WI38 (cell line): ENCODE data around the gene PTOV1.

Experiments
- H3K4me3 ChIP-seq: 2 replicates; pipeline ENCODE4 v1.5.1; 2011; ENCODE audit warnings: low read depth, mild to moderate bottlenecking, control low read depth, low read length
- CTCF ChIP-seq: IDR thresholded peaks from 2 replicates; pipeline ENCODE4 v1.5.1; 2012; ENCODE audit warnings: low read depth, mild to moderate bottlenecking, control low read depth, low read length

The PTOV1 gene

GRCh38 chr19:49864890-49865289 lies 13.9 kb downstream of the PTOV1 start:
- no peak overlapping the region for H3K4me3 ChIP-seq
- TF ChIP-seq CTCF, result no peak

GRCh38 chr19:49866933-49867782 lies 16.2 kb downstream of the PTOV1 start, which contains the start of gene PNKP:
Gene PNKP (minus strand): TSS chr19:49867576. CDS start chr19:49867204, 372 bp downstream.
- no peak for TF ChIP-seq CTCF
- H3K4me3 ChIP-seq, result peak within 1 kb of the TSS; percentile 91

- no peak for TF ChIP-seq CTCF
- peak overlapping the region; percentile 40 for H3K4me3 ChIP-seq
Observed at GRCh38 chr19:49869009-49869483, 18.1 kb downstream of the PTOV1 start.

GRCh38 chr19:49869484-49870308 lies 18.7 kb downstream of the PTOV1 start:
- peak overlapping the region; percentile 49 for H3K4me3 ChIP-seq
- TF ChIP-seq CTCF, result no peak

- H3K4me3 ChIP-seq, result peak overlapping the region; percentile 49
- TF ChIP-seq CTCF, result no peak
Observed at GRCh38 chr19:49870309-49870901, 19.4 kb downstream of the PTOV1 start.

- TF ChIP-seq CTCF, result no peak
- H3K4me3 ChIP-seq, result no peak overlapping the region
Observed at GRCh38 chr19:49871349-49871985, 20.5 kb downstream of the PTOV1 start.
